Activated CD8-positive, alpha-beta memory T cell treated with anti-CD3 and anti-CD28 coated beads for 4 hours (primary cell): ENCODE data around the gene LTBP1.
"Not testable (repeated sequence)": the region's sequence is repeated elsewhere in the genome, so short reads cannot be mapped to it uniquely, and the experiment has no call there.

Source experiments
- DNase-seq, 2 donors: peaks; one replicate each; pipeline ENCODE4 v3.0.0-alpha.2; 2020; ENCODE audit warnings: low read depth in 2 of 2

The LTBP1 gene, protein sequence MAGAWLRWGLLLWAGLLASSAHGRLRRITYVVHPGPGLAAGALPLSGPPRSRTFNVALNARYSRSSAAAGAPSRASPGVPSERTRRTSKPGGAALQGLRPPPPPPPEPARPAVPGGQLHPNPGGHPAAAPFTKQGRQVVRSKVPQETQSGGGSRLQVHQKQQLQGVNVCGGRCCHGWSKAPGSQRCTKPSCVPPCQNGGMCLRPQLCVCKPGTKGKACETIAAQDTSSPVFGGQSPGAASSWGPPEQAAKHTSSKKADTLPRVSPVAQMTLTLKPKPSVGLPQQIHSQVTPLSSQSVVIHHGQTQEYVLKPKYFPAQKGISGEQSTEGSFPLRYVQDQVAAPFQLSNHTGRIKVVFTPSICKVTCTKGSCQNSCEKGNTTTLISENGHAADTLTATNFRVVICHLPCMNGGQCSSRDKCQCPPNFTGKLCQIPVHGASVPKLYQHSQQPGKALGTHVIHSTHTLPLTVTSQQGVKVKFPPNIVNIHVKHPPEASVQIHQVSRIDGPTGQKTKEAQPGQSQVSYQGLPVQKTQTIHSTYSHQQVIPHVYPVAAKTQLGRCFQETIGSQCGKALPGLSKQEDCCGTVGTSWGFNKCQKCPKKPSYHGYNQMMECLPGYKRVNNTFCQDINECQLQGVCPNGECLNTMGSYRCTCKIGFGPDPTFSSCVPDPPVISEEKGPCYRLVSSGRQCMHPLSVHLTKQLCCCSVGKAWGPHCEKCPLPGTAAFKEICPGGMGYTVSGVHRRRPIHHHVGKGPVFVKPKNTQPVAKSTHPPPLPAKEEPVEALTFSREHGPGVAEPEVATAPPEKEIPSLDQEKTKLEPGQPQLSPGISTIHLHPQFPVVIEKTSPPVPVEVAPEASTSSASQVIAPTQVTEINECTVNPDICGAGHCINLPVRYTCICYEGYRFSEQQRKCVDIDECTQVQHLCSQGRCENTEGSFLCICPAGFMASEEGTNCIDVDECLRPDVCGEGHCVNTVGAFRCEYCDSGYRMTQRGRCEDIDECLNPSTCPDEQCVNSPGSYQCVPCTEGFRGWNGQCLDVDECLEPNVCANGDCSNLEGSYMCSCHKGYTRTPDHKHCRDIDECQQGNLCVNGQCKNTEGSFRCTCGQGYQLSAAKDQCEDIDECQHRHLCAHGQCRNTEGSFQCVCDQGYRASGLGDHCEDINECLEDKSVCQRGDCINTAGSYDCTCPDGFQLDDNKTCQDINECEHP (N-terminal part only)

DNA sequence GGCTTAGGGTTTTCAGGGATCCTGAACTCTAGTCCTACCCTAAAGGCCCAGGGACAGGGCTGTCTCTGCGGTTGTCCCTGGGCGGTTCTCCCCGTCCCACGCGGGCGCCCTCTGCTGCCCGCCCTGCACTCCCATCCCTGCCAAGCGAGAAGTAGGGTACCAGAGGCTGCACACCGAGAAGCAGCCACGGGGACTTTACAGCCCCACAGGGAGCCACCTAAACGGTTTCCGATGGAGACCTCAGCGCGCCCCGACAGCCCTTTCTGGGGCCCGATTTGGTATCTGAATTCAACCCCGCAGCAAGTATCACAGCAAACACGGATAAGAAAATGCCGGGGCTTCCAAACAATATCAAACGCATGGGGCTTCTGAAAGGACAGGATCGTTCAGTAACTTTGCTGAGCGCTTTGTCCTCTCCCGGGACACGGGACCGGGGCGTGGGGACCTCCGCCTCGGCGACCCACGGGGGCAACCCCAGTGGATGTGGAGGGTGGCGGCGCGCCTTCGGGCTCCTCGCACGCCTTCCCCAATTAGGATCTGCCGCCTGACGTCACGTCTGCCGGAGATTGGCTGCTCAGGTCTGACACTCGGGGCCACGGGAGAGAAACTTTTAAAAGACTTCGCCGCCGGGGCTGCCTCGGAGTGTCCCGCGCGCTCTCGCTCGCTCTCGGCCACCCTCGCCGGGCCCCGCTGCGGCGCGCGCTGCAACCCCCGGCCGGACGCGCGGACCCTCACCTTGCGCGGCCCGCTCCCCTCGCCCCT is at the start of gene LTBP1:
Gene LTBP1, plus strand, starts transcription at position 640 of the 762 bp plus-strand sequence. CDS start 372 bp downstream, outside the sequence.
- DNase-seq: peak in 1 of 2 donors; percentile 31

DNA sequence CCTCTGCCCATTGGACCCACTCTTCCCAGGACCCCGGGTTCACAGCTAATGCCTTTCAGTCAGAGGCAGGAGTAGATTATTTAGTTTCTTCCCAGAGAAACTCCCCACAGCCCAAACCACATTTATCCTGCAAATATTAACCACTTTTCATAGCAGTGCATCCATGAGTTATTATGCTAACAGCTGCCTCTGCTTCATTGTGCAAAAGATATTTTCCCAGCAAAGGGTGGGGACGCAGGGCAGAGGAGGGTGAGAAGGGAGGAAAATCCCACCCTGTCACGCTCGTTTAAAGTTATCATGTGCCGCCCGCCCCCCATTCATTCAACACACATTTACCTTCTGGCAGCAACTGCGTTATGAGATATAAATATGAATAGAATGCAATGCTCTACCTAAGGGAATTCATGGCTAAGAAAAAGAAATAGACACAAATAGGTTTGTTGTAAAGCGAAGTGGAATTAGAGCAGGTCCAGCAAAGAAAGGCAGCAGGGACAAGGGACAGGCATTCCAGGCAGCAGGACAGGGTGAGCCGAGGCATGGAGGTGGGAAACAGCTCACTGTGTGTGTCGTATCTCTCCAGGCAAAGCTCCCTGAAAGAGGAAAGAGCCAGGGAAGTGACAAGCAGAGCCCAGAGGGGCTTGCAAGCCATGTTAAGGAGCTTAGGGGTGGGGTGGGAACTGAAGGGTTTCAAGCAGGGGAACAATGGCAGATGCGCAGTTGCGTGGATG is 46.3 kb upstream of the LTBP1 start:
- DNase-seq: no peak

GRCh38 chr2:32901313-32901712 is 45.4 kb upstream of the LTBP1 start:
- DNase-seq: no peak

GRCh38 chr2:32902174-32902573 is 44.6 kb upstream of the LTBP1 start:
- no peak for DNase-seq

- no peak for DNase-seq
These were observed 43.8 kb upstream of the LTBP1 start for GRCh38 chr2:32902986-32903385.

DNA sequence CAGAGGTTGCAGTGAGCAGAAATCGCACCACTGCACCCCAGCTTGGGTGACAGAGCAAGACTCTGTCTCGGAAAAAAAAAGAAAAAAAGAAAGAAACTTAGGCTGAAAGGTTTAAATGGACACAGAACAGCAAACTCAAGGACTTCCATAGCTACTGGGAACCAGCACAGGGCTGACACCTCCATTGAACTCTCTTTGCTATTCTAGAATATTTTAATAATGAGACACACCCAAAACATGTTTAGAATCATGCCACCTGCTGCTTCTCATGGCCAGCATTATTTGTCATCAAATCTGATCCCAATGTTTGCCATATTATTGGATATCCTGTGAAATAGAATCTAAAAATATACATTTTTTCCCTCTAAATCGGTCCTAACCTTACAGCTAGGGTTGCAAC is 42.7 kb upstream of the LTBP1 start:
- DNase-seq: no peak

DNA sequence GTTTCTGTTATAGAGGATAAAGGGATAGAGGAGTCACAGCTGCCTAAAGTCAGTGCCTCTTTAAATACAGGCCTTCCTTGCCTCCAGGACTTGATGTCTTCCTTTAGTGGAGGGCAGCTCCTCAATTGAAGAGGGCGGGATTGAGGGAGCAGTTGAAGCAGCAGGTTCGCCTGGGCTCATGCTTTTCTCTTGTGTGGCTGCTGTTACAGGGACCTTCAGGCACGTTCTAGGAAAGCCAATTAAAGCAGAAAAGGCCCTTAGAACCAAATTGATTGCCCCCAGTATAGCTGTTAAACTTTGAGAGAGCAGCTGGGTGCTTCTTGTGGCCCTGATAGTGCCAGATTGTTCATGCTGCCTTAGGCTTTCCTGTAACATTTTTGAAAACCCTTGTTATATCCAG is 42.0 kb upstream of the LTBP1 start:
- no peak for DNase-seq

DNA sequence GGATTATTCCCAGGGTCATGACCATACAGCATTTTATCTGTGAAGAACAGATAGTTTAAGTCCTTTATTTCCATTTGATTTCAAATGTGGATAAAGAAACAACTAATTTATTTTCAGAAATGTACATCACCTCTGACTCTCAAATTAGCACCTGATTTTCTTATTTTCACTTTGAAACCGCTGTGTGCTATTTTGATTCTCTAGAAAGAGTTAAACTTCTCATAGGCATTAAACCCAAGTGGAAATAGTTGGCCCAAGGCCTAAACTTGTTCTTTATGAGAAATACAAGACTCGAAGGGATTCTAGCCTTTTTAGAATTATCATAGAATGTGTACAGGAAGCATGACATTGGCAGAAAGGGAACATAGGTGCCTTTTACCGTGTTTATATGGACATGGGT is 41.5 kb upstream of the LTBP1 start:
- DNase-seq: no peak

- DNase-seq: no peak
These were observed 35.7 kb upstream of the LTBP1 start for GRCh38 chr2:32910883-32911598.

DNA sequence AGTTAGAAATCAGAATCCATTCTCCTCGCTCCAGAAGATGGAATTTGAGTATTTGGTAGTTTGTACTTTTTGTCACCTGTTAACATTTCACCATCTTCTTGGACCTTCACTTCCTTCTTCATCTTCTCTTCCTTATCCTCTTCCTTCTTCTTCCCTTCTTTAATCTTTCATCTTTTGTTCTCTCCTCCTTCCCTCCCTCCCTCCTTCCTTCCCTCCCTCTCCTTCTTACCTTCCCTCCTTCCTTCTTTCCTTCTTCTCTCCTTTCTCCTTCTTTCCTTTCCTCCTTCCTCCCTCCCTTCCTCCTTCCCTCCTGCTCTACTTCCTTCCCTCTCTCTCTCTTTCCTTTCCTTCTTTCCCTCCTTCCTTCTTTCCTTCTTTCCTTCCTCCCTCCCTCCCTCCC is 31.1 kb upstream of the LTBP1 start:
- DNase-seq: no peak

DNA sequence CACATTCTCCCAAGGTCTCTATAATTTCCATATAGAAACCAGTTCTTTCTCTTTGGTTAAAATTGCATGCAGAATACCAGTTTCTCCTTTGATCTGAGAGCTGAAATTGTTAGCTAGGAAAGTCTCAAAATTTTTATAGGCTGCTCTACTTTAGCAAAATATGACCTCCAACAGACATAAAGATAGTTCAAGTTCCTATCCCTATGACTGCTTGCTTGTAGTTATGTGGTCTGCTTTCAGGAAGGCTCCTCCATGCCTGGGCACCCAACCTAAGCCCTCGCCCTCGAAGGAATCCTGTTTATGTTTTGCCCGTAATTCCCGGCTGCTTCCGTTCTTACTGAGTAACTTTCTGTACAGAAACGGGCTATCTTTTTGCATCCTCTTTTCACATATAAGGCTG is 28.0 kb upstream of the LTBP1 start:
- no peak for DNase-seq

- DNase-seq: not testable (repeated sequence)
These were observed 26.9 kb upstream of the LTBP1 start for GRCh38 chr2:32919901-32920300.

DNA sequence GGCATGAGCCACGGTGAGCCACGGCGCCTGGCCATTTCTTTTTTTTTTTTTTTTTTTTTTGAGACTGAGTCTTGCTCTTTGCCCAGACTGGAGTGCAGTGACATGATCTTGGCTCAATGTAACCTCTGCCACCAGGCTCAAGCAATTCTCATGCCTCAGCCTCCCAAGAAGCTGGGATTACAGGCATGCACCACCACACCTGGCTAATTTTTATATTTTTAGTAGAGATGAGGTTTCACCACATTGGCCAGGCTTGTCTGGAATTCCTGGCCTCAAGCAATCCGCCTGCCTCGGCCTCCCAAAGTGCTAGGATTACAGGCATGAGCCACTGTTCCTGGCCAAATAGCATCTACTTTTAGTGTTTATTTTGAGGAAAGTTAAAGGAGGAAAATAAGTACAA is 25.3 kb upstream of the LTBP1 start:
- not testable (repeated sequence) for DNase-seq

GRCh38 chr2:32922501-32922900 is 24.3 kb upstream of the LTBP1 start:
- DNase-seq: no peak

GRCh38 chr2:32923109-32923508 is 23.6 kb upstream of the LTBP1 start:
- no peak for DNase-seq

- no peak for DNase-seq
These were observed 21.4 kb upstream of the LTBP1 start for GRCh38 chr2:32925283-32925815.

DNA sequence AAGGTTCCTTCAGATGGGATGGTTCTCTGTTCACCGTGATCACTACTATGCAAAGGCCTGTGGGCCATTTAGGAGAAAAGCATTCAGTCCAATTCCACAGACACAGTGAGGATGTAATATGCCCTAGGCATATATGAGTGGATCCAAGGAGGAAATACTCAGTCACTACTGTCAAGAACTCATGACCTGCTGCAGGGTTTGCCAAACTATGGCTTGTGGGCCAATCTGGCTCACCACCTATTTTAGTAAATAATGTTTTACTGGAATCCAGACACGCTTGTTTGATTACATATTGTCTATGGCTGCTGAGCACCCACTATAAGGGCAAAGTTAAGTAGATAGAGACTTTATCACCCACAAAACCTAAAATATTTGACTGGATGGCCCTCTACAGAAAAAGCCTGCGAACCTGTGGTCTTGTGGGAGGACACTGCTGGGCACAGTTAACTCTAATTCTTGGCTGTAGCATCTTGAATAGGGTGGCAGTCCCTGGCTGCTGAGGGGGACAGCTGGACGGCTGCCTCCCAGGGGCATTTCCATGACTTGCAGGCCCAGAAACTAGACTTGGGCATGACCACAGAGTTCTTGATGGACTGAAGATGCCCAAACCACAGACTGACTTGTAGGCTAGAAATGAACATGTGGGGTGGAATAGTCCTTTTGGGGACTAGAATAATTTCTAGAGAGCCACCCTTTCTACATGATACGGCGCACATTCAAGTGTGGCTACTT is 20.6 kb upstream of the LTBP1 start:
- DNase-seq: no peak

GRCh38 chr2:32926708-32927084 is 20.1 kb upstream of the LTBP1 start:
- no peak for DNase-seq

DNA sequence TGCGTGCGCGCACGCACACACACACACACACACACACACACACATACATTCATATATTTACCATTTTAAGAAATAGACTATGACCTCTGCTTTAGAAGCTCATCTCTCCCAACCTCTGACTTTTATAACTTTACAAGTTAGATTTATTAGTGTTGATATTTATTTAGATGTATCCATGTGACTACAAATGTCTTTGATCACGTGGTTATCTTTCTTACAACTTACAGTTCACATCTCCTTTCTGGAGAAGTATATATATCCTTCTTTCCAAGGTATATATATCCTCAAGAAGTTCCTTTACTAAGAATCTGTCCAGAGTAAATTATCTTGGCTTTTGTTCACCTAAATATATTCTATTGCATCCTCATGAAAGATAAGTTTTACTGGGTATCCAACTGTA is 16.3 kb upstream of the LTBP1 start:
- no peak for DNase-seq
